SW480 (cell line): ENCODE data around the gene BRI3BP.
"Not testable (repeated sequence)": the region's sequence is repeated elsewhere in the genome, so short reads cannot be mapped to it uniquely, and the experiment has no call there.

Source experiments
- DNase-seq: peaks from one replicate; pipeline ENCODE4 v3.0.0-alpha.2; 2016; ENCODE audit warnings: low spot score

The BRI3BP gene

GRCh38 chr12:124972211-124972610 lies 21.2 kb upstream of the BRI3BP start:
- DNase-seq = no peak

DNA sequence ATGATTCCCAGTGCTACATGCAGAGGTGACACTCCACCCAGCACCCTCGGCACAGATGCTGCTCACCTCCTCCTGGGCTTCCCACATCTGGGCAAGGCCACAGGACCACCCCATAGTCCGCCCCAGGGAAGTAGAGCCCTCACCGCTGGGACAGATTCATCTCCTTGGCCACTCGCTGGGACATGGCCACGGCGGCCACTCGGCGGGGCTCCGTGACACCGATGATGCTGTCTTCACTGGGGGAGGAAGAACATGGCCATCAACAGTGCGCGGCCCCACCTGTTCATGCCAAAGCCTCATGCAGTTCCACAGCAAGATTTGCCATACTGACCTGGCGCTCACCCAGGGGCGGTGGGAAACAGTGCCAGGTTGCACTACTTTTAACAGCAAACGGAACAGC lies 18.2 kb upstream of the BRI3BP start:
- DNase-seq = no peak

- DNase-seq = no peak
Observed at GRCh38 chr12:124976999-124977398, 16.4 kb upstream of the BRI3BP start.

- no peak for DNase-seq
Observed at GRCh38 chr12:124979568-124979967, 13.9 kb upstream of the BRI3BP start.

DNA sequence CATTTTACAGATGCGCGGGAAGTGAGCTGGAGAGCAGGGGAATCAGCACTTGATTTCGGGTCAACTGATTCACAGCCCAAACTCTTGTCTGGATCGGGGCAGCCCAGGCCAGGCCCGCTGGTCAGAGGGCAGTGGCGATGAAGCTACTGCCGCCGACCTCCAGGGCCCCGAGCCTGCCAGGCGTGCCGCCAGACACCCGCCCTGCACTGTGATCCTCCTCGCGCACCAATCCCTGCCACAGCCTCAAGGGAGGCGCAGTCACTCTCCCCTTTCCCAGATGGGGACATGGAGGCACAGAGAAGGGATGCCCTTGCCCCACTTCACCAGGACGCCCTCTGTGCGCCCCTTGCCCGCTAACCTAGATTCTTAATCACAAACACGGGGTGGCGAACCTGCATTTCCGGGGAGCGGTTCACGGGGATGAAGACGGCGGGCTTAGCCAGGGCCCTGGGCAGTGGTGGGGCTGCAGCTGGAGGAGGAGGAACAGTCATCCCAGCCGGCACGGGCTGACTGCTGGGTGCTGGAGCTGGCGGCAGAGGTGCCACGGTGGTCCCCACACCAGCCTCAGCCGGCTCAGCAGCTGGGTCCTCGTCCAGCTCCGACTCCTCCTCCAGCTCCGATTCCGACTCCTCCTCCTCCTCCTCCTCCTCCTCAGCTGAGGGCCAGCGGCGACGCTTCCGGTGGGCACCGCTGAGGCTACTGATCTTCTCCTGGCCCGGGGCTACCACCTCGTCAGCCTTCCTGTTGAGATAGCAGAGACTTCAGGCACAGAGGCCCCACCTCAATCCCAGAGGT lies 13.2 kb upstream of the BRI3BP start:
- DNase-seq = no peak

GRCh38 chr12:124986876-124987275 lies 6.6 kb upstream of the BRI3BP start:
- not testable (repeated sequence) for DNase-seq

DNA sequence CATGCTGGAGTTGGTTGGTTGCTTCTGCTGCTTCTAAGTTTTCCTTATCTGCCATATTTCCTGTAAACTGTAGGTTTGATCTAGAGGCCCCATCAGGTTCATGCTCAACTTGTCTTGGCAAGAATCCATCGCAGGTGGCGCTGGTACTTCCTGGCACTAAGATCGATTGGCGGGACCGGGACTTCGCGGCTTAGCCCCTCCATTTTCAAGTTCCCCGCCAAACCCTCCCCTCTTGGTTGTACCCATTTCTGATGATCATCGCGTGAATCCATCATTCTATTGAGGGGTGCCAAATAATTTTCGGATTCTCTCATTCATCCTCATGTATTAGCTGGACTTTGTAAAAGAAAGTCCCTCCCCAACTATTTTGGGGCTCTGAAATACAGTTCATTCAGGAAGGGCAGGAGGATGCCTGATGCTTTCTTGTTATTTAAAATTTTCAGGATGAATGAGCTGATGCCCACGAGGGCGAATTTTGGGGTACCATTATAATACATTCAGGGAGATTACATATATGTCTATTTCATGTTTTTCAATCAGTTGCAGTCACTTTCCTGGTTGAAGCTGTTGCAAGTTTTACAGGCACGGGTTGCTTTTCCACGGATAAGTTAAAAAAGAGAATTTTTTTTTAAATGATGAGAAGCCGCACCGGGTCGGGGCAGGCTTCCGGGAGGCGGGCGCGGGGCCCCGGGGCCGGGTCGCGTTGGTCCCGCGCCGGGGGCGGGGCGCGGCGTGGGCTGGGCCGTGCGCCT lies 395 bp upstream of the BRI3BP start:
- peak; percentile 92 for DNase-seq

DNA sequence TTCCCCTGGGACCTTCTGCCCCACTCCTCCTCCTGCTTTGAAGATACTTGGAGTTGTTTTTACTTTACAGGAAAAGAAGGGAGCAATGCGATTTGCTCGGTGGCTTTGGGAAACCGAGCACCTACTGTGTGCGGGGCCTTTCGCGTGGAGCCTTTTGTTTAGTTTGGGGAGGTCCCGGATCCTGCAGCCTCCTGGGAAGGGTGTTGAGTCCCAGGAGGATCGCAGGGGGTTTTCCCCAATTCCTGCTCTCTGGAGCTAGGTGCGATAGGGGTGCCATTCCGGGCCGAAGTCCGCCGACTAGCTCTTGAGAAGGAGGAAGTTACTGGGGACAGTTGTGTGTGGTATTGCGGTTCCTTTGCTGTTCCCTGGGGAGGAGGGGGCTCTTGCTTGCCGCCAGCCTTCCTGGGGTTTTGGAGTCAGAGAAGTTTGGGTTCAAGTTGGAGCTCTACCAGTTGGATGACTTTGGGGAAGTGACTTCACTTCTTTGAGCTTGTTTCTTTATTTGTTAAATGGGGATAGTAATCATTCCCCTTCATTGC lies 1.1 kb downstream of the BRI3BP start:
- peak; percentile 17 for DNase-seq

GRCh38 chr12:124995200-124995961 lies 1.9 kb downstream of the BRI3BP start:
- DNase-seq = no peak

- no peak for DNase-seq
Observed at GRCh38 chr12:124998705-124999104, 5.3 kb downstream of the BRI3BP start.

DNA sequence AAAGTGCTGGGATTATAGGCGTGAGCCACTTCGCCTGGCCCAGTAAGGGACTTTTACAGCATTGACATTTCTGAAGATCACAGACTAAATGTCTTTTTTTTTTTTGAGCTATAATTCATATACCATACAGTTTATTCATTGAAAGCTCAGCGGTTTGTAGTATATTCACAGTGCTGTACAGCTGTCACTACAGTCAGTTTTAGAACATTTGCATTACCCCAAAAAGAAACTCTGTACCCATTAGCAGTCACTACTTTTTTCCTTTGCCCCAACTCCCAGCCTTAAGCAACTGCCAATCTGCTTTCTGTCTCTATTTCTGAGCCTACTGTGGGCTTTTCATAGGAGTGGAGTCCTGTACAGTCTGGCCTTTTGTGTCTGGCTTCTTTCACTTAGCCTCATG lies 8.2 kb downstream of the BRI3BP start:
- DNase-seq = no peak

DNA sequence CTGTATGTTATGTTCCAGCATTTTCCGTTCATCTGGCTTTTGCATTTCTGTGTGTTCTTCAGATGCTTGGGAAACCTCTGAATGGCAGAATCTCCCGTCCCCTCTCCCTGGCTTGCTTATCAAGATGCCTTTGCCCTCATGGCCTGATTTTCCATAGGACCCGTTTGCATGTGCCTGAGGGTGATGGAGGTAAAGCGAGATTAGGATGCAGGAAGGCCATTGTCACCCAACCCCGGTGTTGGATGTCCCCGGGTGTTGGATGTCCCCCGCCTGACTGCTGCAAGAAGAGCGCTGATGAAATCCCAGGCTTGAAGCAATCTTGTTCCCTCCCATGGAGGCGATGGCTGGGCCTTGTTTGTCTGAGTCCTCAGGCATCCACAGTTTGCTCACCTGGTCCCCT lies 9.6 kb downstream of the BRI3BP start:
- no peak for DNase-seq

- no peak for DNase-seq
Observed at GRCh38 chr12:125004621-125005020, 11.2 kb downstream of the BRI3BP start.

- no peak for DNase-seq
Observed at GRCh38 chr12:125005652-125006051, 12.2 kb downstream of the BRI3BP start.

DNA sequence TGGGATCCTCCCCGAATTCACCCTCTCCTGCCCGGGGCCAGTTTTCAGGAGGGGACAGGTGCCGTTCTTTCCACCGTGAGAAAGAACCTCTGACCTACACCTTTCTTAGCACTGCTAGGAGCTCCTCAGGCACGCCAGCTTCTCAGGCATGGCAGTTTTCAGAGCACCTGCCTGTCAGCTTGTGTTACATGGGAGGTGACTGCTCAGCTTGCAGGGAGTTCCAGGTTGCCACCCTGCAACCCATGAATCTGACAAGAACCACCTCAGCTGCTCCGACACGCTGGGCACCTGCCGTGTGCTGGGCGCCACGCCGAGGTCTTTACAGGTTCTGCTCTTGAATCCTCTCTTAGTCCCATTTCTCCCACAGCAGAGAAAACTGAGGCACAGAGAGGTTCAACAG lies 12.9 kb downstream of the BRI3BP start:
- no peak for DNase-seq

DNA sequence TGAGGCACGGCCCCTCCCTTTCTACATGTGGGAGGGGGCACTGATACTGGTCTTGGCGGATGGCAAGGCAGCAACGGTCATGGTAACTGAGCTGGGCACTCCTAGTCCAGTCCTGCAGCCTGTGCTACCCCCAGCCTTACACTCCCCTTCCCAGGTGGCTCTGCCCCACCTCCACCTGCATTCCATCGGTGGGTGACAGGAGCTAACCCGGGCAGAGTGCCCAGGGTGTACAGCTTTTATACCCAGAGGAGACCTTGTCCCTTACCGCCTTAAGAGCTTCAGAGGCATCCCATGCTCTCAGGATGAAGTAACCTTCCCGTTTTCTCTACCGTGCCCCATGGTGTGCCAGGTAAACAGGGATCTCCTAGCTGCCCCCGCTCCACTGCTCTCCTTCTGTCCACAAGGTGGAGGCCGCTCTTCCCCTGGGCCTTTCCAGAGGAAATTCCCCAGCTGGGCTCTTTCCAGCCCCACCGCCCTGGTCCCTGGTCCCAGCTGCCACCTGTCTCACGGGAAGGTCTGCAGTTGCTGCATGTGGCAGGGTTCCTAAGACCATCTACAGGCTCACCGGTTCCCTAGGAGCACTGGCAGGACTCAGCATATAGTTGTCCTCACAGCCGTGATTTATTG lies 20.5 kb downstream of the BRI3BP start:
- no peak for DNase-seq

GRCh38 chr12:125014526-125014925 lies 21.1 kb downstream of the BRI3BP start:
- no peak for DNase-seq

- no peak for DNase-seq
Observed at GRCh38 chr12:125015680-125016310, 22.4 kb downstream of the BRI3BP start.

DNA sequence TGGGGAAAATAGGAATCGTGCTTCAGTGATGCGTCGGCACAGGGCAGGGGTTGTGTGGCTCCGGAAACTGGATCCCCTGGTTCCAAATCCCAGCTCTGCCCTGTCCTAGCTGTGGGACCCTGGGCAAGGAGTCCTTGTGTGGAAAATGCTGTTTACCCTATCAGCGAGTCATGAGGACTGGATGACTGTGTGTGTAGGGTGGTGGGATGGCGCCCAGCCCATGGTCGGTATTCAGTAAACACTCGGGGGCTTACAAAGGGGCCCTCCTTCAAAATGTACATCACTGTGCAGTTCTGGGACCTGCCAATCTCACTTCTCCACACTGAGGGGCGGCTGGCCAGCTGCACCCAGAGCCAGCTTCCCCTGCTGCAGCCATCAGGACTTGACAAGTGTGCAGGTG lies 24.4 kb downstream of the BRI3BP start:
- no peak for DNase-seq

- no peak for DNase-seq
Observed at GRCh38 chr12:125018356-125018755, 24.9 kb downstream of the BRI3BP start.

- no peak for DNase-seq
Observed at GRCh38 chr12:125021096-125021495, 27.7 kb downstream of the BRI3BP start.

DNA sequence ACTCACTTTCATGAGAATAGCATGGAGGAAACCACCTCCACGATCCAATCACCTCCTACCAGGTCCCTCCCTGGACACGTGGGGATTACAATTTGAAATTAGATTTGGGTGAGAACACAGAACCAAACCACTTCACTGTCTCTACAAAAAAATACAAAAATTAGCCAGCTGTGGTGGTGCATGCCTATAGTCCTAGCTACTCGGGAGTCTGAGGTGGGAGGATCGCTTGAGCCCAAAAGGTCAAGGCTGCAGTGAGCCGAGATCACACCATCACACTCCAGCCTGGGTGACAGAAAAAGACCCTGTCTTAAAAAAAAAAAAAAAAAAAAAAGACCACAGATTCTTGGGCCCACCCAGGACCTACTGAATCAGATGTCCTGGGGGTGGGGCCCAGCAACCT lies 28.3 kb downstream of the BRI3BP start:
- no peak for DNase-seq
